Measurements from ENCODE around the gene NEURL1B.

GRCh38 chr5:172688349-172689217 lies 47.5 kb downstream of the NEURL1B start:
- TF ChIP-seq CTCF (conservative IDR thresholded peaks at IDR 0.05; ENCODE audit: low read length) (no peak), EZH2phosphoT487 (IDR thresholded peaks at IDR 0.05; ENCODE audit: borderline replicate concordance) (no peak)

Data from Loucy (cell line).